A673 (cell line): Measurements from ENCODE around the gene TMCC1.

Experiments used
- CTCF ChIP-seq: fragments of 300-800, 200-600 bp; sonication (generic); conservative IDR thresholded peaks from 2 replicates; pipeline ENCODE4 v1.5.1; 2017; ENCODE audit warnings: low read depth, mild to moderate bottlenecking, antibody characterized with exemption, low read length, moderate library complexity, mixed read lengths
- EZH2 ChIP-seq: fragments of 200-600 bp; sonication (generic); IDR thresholded peaks from 2 replicates; pipeline ENCODE4 v1.6.1; 2017; ENCODE audit warnings: borderline replicate concordance, low read depth, mild to moderate bottlenecking, mixed read lengths, antibody characterized with exemption, low read length; ENCODE audit not compliant: poor library complexity, severe bottlenecking

- TF ChIP-seq CTCF (no peak), EZH2 (no peak)
These were observed 58.9 kb downstream of the TMCC1 start for GRCh38 chr3:129834580-129834979.
